ENCODE data around the gene MYOCOS.
"Not testable (repeated sequence)": the region's sequence is repeated elsewhere in the genome, so short reads cannot be mapped to it uniquely, and the experiment has no call there.

MYOCOS gene

DNA sequence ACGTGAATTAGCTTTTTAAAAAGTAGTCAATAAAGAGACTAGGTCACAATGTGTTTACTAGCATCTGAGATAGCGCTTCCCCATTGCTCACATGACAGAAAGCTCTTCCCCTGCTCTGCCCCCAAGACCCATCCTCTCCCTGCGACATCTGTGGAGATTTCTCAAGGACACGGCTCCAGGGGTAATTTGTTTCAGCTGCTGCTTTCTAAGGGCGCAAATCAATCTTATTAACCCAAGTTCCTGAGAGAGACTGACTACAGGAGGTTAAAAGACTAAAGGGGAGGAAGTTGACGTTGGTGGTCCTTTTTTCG lies at the start of gene MYOCOS:
MYOCOS (plus strand) TSS at position 92 of the 311 bp plus-strand sequence. CDS start 1,641 bp downstream, outside the sequence.
- no peak for DNase-seq

DNA sequence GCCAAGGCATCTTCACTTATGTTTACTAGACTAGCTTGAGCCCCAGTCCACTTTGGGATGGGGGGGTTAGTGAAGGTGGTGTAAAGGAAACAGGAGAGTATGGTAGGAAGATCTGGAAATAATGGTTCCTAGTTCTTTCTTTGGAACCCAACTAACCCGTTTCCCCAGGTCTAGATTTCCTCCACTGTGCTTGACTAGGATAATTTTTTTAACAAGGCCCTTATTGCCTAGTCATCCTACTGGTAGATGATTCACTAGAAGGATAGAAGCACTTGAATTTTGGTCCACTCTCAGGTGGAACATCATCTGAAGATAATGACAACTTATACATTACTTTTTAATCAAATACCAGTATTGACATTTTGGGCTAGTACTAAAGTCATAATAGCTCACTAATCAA lies 45.9 kb upstream of the MYOCOS start:
- no peak for DNase-seq

DNA sequence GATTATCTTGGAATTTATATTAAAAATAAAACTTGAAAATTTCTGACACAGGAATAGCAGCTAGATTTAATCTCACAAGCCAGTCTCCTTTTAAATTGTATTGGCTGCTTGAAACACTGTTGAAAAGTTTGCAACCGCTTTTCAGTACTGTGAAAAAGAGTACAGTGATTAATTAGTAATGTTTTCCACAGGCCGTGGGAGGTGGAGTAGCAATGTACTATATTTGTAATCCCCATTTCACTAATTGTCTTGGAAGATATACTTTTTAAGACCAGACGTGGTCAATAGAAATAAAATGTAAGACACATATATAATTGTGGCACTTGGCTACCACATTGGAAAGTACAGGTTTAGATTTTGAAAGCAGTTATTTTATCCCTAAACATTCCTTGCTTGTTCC lies 40.8 kb upstream of the MYOCOS start:
- DNase-seq = no peak

DNA sequence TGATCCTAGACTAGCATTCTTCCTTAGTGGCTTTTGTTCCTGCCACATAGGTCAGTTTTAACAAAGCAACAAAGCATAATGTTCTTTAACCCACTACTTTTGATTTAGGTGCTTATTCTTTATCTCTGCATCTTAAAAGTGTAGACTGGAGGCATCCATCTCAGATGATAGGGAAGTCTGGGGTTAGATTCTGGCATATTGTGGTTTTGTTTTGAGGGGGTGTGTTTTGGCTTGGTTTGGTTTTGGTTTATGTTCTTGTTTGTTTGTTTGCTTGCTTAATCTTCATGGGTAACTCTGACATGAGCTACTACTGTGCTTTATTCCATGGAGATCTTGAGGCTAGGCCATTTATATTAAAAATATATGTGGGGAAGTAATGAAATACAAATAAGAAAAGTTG lies 40.3 kb upstream of the MYOCOS start:
- no peak for DNase-seq

- no peak for DNase-seq
Observed at GRCh38 chr1:171582589-171582988, 39.5 kb upstream of the MYOCOS start.

- no peak for DNase-seq
Observed at GRCh38 chr1:171583591-171584201, 38.3 kb upstream of the MYOCOS start.

DNA sequence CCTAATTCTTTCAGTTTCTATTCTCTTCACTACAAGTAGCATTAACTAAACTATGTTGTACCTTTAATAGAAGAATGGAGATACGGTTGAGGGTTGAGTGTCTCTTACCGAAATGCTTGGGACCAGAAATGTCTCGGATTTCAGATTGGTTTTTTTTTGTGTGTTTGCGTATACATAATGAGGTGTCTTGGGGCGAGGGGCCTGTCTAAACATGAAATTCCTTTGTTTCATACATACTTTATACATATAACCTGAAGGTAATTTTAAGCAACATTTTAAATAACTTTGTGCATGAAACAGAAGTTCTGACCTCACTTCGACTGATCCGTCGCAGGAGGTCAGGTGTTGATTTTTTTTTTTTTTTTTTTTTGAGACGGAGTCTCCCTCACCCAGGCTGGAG lies 36.3 kb upstream of the MYOCOS start:
- no peak for DNase-seq

GRCh38 chr1:171588230-171588629 lies 33.8 kb upstream of the MYOCOS start:
- no peak for DNase-seq

- no peak for DNase-seq
Observed at GRCh38 chr1:171590022-171590421, 32.0 kb upstream of the MYOCOS start.

DNA sequence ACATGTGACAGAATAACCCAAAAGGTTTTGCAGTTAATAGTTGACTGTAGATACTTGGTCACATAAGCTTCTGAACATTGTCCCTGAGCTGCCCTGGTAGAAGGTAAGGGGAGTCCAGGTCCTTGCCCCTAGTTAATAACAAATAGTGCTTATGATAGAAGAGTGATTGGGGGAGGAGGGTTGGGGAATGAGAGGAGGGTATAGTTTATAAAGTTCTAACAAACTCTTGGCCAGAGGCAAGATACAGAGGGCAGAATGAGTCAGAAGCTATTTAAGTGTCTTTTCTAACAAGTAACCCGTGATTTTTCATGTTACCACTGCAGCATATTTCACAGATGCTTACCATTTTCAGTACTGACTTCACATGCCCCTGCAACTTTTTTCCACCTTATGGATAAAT lies 26.7 kb upstream of the MYOCOS start:
- DNase-seq = no peak

- no peak for DNase-seq
Observed at GRCh38 chr1:171596119-171596518, 25.9 kb upstream of the MYOCOS start.

DNA sequence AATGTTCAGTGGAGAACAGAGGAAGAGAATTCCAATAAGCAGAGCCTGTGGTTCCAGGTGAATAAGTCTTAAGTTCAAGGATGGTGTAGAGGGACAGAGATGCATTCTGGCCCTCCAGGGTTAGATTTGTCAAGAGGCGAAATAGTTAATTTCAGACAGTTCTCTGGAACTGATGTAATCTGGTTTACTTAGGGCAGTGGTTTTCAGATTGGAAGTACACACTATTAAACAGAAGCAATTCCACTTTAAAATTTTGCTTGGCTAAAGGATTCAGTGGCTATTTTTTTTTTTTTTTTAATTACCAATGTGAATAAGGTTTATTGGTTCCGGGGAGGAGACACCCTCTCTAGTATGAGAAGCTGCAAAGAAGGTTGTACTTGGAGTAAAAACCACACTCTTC lies 25.3 kb upstream of the MYOCOS start:
- no peak for DNase-seq

DNA sequence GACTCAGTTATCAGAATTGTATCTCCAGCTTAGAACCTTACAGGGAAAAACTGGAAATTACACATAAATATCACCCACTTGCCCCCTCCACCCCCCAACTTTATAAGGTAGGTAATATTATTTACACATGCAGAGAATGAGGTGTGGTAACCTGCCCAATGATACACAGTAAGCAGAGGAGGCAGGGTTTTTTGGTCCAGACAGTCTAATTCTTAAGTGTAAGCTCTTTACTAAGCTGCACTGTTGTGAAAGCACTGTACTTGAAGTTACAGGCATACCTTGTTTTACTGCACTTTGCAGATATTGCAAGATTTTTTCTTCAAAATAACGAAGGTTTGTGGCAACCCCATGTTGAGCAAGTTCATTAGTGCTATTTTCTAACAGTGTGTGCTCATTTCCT lies 24.8 kb upstream of the MYOCOS start:
- no peak for DNase-seq

DNA sequence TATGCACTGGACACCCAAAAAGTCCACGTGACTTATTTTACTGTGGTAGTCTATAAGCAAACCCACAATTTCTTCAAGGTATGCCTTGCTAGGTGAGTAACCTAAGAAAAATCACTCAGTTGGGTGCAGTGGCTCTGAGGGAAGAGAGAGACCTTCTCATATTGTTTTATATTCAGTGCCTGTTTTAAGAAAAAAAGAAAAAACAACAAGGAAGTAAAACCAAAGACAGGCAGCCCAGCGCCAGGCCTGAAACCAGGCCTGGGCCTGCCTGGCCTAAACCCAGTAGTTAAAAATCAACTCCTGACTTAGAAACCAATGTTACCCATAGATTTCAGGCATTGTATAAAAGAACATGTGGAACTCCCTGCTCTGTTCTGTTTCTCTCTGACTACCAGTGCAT lies 21.7 kb upstream of the MYOCOS start:
- not testable (repeated sequence) for DNase-seq

DNA sequence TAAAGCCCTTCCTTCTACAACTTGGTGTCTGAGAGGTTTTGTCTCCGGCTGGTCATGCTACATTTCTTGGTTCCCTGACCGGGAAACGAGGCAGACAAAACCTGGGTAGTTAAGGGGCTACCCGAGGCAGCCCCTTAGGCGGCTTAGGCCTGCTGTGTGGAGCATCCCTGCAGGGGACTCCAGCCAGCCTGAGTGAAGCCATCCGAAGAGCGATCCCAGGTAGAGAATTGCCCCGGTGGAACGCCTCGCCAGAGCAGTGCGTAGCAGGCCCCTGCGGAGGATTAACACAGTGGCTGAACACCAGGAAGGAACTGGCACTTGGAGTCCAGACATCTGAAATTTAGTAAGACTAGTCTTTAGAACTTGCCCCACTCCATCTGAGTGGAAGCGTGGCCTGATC lies 21.2 kb upstream of the MYOCOS start:
- DNase-seq = no peak

GRCh38 chr1:171603042-171603441 lies 19.0 kb upstream of the MYOCOS start:
- DNase-seq = not testable (repeated sequence)

DNA sequence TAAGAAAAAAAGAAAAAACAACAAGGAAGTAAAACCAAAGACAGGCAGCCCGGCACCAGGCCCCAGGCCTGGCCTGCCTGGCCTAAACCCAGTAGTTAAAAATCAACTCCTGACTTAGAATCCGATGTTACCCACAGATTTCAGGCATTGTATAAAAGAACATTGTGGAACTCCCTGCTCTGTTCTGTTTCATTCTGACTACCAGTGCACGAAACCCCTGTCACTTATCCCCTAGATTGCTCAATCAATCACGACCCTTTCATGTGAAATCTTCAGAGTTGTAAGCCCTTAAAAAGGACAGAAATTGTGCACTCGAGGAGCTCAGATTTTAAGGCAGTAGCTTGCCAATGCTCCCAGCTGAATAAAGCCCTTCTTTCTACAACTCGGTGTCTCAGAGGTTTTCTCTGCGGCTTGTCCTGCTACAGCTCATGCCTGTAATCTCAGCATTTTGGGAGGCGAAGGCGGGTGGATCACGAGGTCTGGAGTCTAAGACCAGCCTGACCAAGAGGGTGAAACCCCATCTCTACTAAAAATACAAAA lies 15.6 kb upstream of the MYOCOS start:
- no peak for DNase-seq

DNA sequence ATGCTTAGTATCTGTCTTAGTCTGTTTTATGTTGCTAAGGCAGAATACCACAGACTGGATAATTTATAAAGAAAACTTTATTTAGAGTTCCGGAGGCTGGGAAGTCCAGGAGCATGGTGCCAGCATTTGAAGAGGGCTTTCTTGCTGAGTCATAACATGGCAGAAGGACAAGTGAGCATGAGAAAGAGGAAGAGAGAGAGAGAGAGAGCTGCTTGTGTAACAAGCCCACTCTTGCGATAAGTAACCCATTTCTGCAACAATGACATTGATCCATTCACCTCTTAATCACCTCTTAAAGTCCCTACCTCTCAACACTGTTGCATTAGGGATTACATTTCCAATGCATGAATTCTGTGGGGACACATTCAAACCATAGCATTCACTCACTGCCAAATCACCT lies 11.7 kb upstream of the MYOCOS start:
- no peak for DNase-seq

DNA sequence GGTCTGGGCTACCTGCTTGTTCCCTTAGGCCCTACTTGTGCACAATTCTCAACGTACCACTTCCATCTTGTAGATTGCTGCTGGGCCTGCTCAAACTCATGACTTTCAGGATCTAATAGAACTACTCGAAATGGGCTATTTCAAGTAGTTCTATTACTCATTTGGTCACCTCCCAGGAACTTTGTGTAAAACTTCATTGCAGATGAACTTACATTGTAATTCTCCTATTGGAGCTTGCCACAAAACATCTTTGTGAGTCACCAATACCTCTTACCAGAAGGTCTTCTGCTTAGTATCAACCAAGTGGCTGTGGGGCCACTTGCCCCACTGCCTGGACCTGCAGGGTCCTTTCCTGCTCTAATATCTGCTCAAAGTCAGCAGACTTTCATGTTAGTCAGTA lies 10.7 kb upstream of the MYOCOS start:
- no peak for DNase-seq

- no peak for DNase-seq
Observed at GRCh38 chr1:171613282-171613681, 8.8 kb upstream of the MYOCOS start.

DNA sequence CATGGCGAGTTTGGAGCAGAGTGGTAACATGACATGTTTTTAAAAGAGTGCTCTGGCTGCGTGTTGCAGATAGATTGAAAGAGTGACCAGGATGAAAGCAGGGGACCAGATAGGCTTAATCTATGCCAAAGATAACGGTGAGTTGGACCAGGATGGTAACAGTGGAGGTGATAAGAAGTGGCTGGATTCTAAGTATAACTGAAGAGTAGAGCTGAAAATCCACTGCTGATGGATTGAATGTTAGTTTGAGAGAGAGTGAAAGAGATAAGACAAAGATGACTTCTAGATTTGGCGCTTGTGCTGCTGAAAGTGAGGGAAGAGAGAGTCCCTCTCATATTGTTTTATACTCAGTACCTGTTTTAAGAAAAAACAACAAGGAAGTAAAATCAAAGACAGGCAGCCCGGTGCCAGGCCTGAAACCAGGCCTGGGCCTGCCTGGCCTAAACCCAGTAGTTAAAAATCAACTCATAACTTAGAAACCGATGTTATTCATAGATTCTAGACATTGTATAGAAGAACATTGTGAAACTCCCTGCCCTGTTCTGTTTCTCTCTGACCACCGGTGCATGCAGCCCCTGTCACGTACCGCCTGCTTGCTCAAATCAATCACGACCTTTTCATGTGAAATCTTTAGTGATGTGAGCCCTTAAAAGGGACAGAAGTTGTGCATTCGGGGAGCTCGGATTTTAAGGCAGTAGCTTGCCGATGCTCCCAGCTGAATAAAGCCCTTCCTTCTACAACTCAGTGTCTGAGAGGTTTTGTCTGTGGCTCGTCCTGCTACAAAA lies 6.7 kb upstream of the MYOCOS start:
- not testable (repeated sequence) for DNase-seq

GRCh38 chr1:171616586-171616985 lies 5.5 kb upstream of the MYOCOS start:
- DNase-seq = no peak

DNA sequence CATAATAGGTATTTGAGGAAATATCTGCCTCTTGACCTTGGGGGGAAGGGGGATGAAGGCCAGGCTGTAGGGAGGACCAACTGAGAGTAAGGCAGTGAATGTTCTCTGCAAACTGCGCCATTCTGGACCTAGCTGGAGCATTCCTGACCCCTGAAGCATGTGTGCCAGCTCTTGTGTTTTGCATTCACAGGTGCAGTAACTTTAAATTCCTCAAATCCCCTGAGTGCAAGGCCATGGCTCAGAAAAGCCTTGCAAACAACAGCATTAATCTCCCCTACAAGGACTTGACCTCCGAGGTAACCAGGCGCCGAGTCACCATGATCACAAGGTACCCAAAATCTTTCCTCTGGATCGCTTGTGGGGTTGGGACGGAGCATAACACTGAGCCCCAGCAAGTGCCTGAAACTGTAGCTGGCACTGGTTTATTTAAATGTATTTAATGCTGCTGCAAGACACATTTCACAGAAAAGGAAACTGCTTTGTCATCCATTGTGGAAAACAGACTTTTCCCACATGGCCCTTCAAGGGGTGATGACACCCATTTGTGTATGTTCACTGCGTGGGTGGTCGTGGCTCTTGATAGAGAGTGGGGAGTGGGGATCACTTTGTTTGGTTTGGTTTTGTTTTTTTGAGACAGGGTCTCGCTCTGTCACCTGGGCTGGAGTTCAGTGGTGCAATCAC lies 1.7 kb downstream of the MYOCOS start:
- no peak for DNase-seq

GRCh38 chr1:171625225-171625624 lies 3.2 kb downstream of the MYOCOS start:
- DNase-seq = no peak

All from NCI-H446 (cell line).